OCI-LY1 (cell line): Measurements from ENCODE around the gene ARHGAP10.

Experiments
- H2AFZ ChIP-seq: fragments of 200-600 bp; sonication (generic), shearing (Covaris generic); 2 replicates; pipeline ENCODE4 v1.6.0; 2014; ENCODE audit warnings: antibody characterized with exemption, mild to moderate bottlenecking, low read length
- H3F3A ChIP-seq: fragments of 200-600 bp; sonication (generic), shearing (Covaris generic); 2 replicates; pipeline ENCODE4 v1.6.0; 2014; ENCODE audit warnings: mild to moderate bottlenecking, antibody characterized with exemption, low read length, moderate library complexity; ENCODE audit not compliant: insufficient read depth
- H3K27ac ChIP-seq: fragments of 200-600 bp; sonication (generic); 2 replicates; pipeline ENCODE4 v1.5.1; 2014; ENCODE audit warnings: low read length, mixed run types, mild to moderate bottlenecking, low read depth; ENCODE audit not compliant: poor library complexity, severe bottlenecking
- H3K27me3 ChIP-seq: fragments of 200-600 bp; sonication (generic); 2 replicates; pipeline ENCODE4 v1.6.0; 2014; ENCODE audit warnings: antibody characterized with exemption, mild to moderate bottlenecking, low read length, moderate library complexity; ENCODE audit not compliant: insufficient read depth
- H3K36me3 ChIP-seq: fragments of 200-600 bp; sonication (generic); 2 replicates; pipeline ENCODE4 v1.6.1; 2014; ENCODE audit warnings: mild to moderate bottlenecking, antibody characterized with exemption, low read length, moderate library complexity, mixed read lengths; ENCODE audit not compliant: insufficient read depth
- H3K4me1 ChIP-seq: fragments of 200-600 bp; sonication (generic); 2 replicates; pipeline ENCODE4 v1.5.1; 2014; ENCODE audit warnings: mild to moderate bottlenecking, low read length, moderate library complexity; ENCODE audit not compliant: insufficient read depth, severe bottlenecking
- H3K4me2 ChIP-seq: fragments of 200-600 bp; sonication (generic), shearing (Covaris generic); 2 replicates; pipeline ENCODE4 v1.6.1; 2014; ENCODE audit warnings: low read length
- H3K4me3 ChIP-seq: fragments of 200-600 bp; sonication (generic); 2 replicates; pipeline ENCODE4 v1.5.1; 2014; ENCODE audit warnings: low read length, low read depth, mild to moderate bottlenecking, mixed read lengths; ENCODE audit not compliant: poor library complexity, severe bottlenecking
- H3K79me2 ChIP-seq: fragments of 200-600 bp; shearing (Covaris generic); 2 replicates; pipeline ENCODE4 v1.6.1; 2016; ENCODE audit warnings: mixed run types, low read length, mixed read lengths; ENCODE audit not compliant: insufficient read depth
- H3K9ac ChIP-seq: fragments of 200-600 bp; sonication (generic), shearing (Covaris generic); 2 replicates; pipeline ENCODE4 v1.6.1; 2014; ENCODE audit warnings: mild to moderate bottlenecking, low read length, mixed read lengths
- H3K9me2 ChIP-seq: fragments of 200-600 bp; sonication (generic), shearing (Covaris generic); 2 replicates; pipeline ENCODE4 v1.6.1; 2014; ENCODE audit warnings: low read depth, mild to moderate bottlenecking, low read length, mixed read lengths
- H3K9me3 ChIP-seq: fragments of 200-600 bp; shearing (Covaris generic); 2 replicates; pipeline ENCODE4 v1.6.1; 2014; ENCODE audit warnings: low read length, mixed read lengths
- H4K20me1 ChIP-seq: fragments of 200-600 bp; sonication (generic), shearing (Covaris generic); 2 replicates; pipeline ENCODE4 v1.6.0; 2016; ENCODE audit warnings: mild to moderate bottlenecking, low read length; ENCODE audit not compliant: insufficient read depth
- EZH2 ChIP-seq: fragments of 200-600 bp; sonication (generic), shearing (Covaris generic); IDR thresholded peaks from 2 replicates; pipeline ENCODE4 v1.8.0; 2017; ENCODE audit warnings: borderline replicate concordance, mixed run types, mild to moderate bottlenecking, antibody characterized with exemption, low read length, moderate library complexity, mixed read lengths
- TF ChIP-seq, protein P1 (sequence below): fragments of 200-600 bp; sonication (generic), shearing (Covaris generic); IDR thresholded peaks from 2 replicates; pipeline ENCODE4 v1.5.1; 2017; ENCODE audit warnings: mild to moderate bottlenecking, antibody characterized with exemption, low read length, moderate library complexity, mixed read lengths

Gene ARHGAP10

DNA sequence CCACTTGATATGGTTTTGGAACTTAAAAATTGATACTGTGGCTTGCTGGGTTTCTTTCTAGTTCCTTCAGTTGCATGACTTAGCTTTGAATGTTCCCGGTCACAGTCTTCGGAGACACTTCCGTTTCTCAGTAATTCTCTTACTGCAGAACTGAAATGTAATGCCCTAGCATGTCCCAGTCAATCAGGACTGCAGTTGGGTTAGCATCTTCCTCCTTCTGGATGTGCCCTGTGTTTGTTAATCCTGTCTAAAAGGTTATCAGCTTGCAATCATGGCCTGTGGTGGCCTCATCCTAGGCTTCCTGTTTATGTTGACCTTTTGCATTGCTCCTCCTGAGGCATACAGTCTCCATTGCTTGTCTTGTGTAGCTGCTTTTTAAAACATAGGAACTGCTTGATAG lies 275.9 kb downstream of the ARHGAP10 start:
- H3K79me2 ChIP-seq: no peaks in the 10 kb centered on the region
- no peaks in the 10 kb centered on the region for H3K9me2 ChIP-seq
- no peaks in the 10 kb centered on the region for H3K4me1 ChIP-seq
- H3K27ac ChIP-seq: no peak overlapping the region
- no peaks in the 10 kb centered on the region for H3F3A ChIP-seq
- no peaks in the 10 kb centered on the region for H3K9me3 ChIP-seq
- no peak overlapping the region for H3K4me3 ChIP-seq
- H3K9ac ChIP-seq: no peak overlapping the region
- no peaks in the 10 kb centered on the region for H3K36me3 ChIP-seq
- no peaks in the 10 kb centered on the region for H3K27me3 ChIP-seq
- no peaks in the 10 kb centered on the region for H4K20me1 ChIP-seq
- TF ChIP-seq, protein P1, sequence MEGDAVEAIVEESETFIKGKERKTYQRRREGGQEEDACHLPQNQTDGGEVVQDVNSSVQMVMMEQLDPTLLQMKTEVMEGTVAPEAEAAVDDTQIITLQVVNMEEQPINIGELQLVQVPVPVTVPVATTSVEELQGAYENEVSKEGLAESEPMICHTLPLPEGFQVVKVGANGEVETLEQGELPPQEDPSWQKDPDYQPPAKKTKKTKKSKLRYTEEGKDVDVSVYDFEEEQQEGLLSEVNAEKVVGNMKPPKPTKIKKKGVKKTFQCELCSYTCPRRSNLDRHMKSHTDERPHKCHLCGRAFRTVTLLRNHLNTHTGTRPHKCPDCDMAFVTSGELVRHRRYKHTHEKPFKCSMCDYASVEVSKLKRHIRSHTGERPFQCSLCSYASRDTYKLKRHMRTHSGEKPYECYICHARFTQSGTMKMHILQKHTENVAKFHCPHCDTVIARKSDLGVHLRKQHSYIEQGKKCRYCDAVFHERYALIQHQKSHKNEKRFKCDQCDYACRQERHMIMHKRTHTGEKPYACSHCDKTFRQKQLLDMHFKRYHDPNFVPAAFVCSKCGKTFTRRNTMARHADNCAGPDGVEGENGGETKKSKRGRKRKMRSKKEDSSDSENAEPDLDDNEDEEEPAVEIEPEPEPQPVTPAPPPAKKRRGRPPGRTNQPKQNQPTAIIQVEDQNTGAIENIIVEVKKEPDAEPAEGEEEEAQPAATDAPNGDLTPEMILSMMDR: no peak
- TF ChIP-seq EZH2: no peak
- H2AFZ ChIP-seq: no peak overlapping the region
- H3K4me2 ChIP-seq: no peak overlapping the region

DNA sequence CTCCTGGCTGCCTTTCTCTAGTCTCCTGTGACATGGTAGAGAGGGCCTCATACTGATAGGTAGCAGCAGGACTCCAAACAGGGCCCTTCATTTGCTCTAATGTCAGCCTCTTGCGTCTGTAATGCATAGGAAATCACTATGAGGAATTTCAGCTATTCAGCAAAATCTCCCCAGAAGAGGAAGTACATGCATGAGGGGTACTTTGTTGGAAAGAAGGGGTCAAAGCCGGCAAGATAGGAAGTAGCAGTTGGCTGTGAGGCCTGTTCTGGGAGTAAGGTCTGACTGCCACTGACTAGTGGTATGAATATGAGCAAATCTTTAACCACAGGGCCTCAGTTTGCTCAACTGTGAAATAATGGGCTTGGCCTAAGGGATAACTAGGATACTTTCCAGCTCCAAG lies 283.2 kb downstream of the ARHGAP10 start:
- no peaks in the 10 kb centered on the region for H3K9me2 ChIP-seq
- no peaks in the 10 kb centered on the region for H3F3A ChIP-seq
- no peaks in the 10 kb centered on the region for H3K9me3 ChIP-seq
- no peak overlapping the region for H3K4me3 ChIP-seq
- no peak overlapping the region for H3K4me2 ChIP-seq
- no peak overlapping the region for H2AFZ ChIP-seq
- no peaks in the 10 kb centered on the region for H3K27me3 ChIP-seq
- no peaks in the 10 kb centered on the region for H3K36me3 ChIP-seq
- no peaks in the 10 kb centered on the region for H3K79me2 ChIP-seq
- no peak overlapping the region for H3K9ac ChIP-seq
- H3K27ac ChIP-seq: no peak overlapping the region
- TF ChIP-seq, protein P1: no peak
- TF ChIP-seq EZH2: no peak
- peaks cover 11% of the 10 kb centered on the region for H3K4me1 ChIP-seq
- H4K20me1 ChIP-seq: no peaks in the 10 kb centered on the region

DNA sequence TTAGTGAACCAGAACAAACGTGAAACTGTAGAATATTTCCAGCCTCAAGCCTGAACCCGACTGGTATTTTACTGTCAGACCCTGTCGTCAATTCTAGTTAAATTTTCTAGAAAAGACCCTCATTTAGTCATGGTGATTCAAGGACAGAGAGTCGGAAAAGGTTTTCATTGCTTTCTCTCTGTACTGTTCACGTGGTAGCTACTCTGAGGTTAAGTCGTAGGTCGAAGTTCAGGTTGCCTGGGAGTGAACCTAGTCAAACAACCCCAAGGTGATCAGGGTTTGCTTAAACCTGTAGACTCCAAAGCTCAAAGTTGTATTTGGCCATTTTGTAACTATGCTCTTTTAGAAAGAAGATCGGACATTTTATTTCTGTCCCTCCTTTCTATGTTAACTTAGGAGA lies 283.6 kb downstream of the ARHGAP10 start:
- H3K27ac ChIP-seq: no peak overlapping the region
- no peaks in the 10 kb centered on the region for H4K20me1 ChIP-seq
- H3K9me3 ChIP-seq: no peaks in the 10 kb centered on the region
- no peaks in the 10 kb centered on the region for H3K9me2 ChIP-seq
- no peaks in the 10 kb centered on the region for H3K36me3 ChIP-seq
- no peak overlapping the region for H2AFZ ChIP-seq
- no peak overlapping the region for H3K4me2 ChIP-seq
- H3K4me3 ChIP-seq: no peak overlapping the region
- TF ChIP-seq EZH2: no peak
- TF ChIP-seq, protein P1: no peak
- H3K4me1 ChIP-seq: peaks cover 11% of the 10 kb centered on the region
- H3K27me3 ChIP-seq: no peaks in the 10 kb centered on the region
- no peaks in the 10 kb centered on the region for H3F3A ChIP-seq
- no peaks in the 10 kb centered on the region for H3K79me2 ChIP-seq
- no peak overlapping the region for H3K9ac ChIP-seq
